AG08396 (cell line): ENCODE data around the gene KNDC1.

Experiments
- DNase-seq: peaks from one replicate; pipeline ENCODE4 v3.0.0; 2012; ENCODE audit warnings: low spot score, mixed read lengths

Gene KNDC1

DNA sequence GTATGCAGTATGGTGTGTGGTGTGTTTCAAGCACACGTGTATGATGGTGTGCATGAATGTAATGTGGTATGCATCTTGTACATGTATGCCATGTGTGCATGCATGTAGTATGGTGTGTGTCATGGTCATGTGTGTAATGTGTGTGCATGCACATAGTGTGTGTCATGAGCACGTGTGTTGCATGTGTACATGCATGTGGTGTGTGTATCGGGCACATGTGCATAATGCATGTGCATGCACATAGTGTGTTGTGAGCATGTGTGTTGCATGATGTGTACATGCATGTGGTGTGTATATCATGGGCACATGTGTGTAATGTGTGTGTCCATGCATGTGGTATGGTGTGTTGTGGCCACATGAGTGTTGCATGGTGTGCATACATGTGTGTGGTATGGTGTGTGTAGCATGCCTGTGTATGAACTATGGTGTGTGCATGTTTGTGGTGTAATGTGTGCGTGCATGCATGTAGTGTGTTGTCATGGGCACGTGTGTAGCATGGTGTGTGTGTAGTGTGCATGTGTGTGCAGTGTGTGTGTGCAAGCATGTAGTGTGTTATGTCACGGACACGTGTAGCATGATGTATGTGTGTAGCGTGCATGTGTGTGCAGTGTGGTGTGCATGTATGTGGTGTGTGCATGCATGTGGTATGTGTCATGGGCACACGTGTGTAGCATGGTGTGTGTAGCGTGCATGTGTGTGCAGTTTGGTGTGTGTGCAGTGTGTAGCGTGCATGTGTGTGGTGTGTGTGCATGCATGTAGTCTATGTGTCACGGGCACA is 17.6 kb downstream of the KNDC1 start:
- DNase-seq: no peak

DNA sequence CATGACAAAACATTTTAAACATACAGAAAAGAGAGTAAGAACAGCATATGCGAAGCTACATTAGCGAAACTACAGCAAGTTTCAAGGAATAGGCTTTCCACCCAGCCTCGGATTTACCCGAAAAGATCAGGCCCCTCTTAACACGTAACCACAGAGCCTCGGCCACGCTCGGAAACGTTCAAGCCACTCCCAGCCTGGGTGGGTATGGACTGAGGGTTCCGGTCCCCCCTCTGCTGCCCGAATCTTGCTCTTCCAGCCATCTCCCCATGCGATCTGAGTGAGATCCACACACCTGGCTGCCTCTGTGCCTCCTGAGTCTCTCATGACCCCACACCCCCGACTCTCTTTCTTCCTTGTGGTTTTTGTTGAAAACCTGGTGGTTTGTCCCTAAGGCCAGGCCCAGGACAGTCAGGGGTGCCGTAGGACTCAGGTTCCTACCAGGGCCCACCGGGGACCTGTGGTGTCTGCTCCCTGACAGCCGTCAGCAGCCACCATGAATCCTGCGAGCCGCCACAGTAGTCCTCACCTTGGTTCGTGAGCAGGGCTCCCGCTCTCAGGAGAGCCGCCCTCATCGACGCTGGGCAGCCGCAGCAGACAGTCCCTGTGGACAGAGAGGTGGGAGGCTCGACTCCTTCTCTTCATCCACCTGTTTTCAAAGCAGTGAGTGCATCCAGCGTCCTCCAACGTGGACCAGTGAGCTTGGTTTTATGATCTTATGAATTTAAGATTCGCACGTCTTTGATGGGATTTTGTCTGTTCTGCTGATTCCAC is 18.5 kb downstream of the KNDC1 start:
- no peak for DNase-seq

- no peak for DNase-seq
Observed at GRCh38 chr10:133179128-133179520, 19.1 kb downstream of the KNDC1 start.

DNA sequence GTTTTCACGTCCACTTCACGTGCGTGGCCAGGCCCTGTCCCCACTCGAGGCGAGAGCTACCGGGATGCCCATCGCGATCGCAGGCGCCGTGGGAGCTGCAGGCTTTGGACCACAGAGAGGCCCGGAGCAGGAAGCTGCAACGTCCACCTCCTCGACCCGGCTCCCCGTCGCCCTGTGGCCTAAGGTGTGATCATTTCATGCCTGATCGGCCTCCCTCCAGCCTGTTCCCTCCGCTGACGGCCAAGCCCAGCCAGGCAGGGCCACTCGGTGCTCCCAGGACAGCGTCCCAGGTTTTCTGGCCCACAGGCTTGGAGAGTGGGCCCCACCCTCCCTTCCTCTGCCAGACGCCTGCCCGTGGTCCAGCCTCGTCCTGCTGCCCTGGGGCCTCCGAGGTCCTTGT is 19.6 kb downstream of the KNDC1 start:
- no peak for DNase-seq

DNA sequence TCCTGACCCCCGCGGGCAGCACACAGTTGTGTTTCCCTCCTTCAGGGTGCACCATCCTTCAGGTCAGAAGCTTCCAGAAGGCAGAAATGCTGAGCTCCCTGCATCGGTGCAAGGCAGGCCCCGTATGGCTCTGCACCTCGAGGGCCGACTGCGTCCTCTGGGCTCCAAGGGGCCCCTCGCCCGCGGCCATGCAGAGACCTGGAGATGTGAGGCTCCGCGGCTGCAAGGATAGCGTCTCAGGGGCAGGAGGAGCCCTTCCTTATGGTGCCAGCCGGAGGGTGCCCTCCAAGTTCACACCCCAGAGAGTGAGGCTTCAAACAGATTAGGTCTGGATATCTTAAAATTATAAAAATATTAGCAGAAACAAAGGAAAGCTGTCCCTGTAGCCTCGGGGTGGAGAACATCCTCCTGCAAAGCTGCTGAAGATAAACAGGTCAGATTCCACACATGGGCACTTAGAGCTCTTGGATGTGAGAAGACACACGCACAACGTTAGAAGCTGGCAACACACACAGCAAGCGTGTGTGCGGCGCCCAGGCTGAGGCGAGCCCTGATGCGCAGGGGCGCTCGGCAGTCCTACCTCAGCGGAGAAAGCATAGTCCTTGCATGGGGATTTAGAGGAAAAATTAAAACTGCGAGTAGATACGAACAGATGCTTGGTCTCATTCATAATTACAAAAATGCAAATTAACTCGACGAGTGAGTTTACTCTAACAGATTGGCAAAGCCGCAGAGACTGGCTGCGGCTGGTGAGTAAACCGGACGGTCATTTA is 20.4 kb downstream of the KNDC1 start:
- no peak for DNase-seq

DNA sequence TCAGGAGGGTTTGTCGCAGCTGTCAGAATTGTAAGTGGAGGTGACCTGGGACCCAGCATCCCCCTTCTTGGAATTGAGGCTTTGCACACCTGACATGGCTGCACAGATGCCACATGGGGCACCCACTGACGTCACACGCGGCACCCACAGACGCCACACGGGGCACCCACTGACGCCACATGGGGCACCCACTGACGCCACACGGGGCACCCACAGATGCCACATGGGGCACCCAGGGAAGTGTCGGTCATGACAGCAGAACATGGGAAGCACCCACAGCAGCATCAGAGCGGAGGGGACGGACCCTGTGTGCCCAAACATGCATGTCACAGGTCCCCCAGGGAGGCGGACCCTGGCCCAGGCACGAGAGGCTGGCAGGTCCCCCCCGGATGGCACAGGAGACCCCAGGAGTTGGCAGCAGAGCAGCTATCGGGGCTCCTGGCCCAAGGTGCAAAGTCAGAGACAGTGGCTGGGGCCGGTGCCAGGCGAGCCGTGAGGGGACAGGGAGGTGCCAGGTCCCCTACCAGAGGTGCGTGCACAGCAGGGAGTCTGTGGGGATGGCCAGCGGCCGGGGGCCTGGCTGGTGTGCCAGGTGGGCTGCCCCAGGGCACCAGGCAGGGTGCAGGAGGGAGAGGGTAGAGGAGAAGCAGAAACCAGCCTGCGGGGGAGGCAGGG is 21.1 kb downstream of the KNDC1 start:
- no peak for DNase-seq

GRCh38 chr10:133182190-133182589 is 22.2 kb downstream of the KNDC1 start:
- no peak for DNase-seq

- no peak for DNase-seq
Observed at GRCh38 chr10:133182791-133183645, 23.0 kb downstream of the KNDC1 start.

- no peak for DNase-seq
Observed at GRCh38 chr10:133183646-133184378, 23.8 kb downstream of the KNDC1 start.

GRCh38 chr10:133184591-133185244 is 24.7 kb downstream of the KNDC1 start:
- no peak for DNase-seq

DNA sequence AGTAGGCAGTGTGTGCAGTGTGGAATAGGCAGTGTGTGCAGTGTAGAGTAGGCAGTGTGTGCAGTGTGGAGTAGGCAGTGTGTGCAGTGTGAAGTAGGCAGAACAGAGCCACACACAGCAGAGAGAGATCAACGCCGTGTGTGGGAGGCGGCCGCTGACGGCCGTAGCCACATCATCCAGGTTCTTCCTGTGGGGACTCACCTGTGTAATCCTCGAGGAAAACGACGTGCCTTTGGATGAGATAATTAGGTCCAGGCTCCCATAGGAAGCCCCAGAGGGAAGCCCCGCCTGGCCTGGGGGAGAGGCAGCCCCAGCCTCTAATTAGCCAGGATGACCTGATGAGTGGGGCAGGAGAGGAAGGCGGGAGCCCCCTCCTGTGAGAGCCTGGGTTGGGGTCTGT is 25.4 kb downstream of the KNDC1 start:
- DNase-seq: no peak

DNA sequence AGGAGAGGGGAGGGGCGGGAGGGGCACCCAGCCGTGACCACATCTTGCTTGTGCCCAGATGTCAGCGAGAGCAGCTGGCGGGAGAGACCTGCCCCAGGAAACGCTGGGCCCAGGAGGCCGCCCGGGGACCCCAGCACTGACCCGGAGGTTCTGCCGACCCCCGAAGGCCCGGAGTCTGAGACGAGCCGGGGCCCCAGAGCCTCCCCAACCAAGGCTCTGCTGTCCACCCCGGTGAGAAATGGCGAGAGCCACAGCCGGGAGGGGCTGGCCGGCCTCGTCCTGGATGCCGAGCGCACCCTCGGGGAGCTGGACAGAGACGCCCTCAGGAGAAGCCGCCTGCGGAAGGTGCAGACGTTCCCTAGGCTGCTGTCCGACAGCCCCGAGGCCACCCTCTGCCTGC is 25.9 kb downstream of the KNDC1 start:
- no peak for DNase-seq

DNA sequence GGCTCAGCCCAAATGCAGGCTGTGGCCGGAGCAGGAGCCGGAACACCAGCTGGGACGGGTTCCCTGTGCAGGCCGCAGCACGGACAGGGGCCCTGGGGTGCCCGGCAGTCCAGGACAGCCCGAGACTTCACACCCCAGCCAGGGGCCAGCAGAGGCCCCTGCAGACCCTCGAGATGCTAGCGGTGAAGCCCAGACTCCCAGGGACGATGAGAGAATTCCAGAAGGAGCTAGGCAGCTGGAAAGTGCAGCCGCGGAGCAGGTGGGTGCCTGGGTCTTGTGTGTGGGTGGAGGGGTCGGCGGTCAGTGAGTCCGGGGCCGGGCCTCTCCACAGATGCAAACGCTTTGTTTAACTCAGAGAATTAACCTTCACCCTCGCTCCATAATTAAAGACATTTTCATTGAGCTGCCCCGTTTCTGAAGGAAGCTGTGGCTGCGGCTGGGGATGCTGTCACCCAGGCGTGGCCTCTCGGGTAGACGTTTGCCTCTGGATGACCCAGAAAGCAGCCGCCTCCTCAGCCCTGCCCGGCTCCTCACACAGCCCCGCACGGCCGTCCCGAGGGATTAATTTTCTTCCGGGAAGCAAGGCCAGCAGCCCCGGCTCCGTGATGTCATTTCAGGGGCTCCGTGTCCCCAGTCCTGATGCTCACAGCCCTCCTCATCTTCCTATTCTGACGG is 26.5 kb downstream of the KNDC1 start:
- no peak for DNase-seq

DNA sequence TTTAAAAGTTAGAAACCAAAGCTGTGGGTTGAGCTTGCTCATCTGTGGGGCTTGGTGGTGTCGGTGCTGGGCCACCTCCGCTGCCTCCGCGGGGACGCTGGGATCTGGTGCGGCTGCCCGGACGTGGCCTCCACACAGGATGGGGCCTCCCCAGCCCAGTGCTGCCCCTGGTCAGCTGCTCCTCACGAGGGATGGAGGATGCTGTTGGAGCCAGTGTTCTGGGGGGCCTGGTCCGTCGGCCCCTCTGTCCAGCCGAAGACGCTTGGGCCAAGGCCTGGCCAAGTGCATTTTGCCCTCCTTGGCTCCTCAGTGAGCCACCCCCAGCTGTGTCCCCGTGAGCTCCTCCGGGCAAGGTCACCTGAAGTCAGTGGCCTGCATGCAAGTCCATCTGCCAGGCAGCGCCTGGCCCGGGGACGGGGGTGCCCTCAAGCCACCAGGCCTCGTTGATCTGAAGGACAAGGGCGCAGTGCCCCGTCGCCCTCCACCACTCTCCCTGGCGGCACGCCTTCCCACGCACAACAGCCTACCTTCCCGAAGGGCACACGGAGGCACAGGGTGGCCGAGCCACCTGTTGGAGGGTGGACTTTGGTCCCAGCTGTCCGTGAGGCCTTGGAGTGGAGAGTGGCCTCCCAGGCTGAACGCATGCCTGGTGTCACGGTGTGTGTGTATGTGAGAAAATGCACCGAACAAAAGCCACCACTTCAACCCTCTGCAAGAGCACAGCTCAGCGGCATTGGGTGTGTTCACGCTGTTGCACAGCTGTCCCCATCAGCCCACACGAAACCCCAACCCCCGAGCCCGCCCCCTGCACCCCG is 27.3 kb downstream of the KNDC1 start:
- DNase-seq: no peak

GRCh38 chr10:133187906-133188681 is 28.1 kb downstream of the KNDC1 start:
- DNase-seq: no peak

DNA sequence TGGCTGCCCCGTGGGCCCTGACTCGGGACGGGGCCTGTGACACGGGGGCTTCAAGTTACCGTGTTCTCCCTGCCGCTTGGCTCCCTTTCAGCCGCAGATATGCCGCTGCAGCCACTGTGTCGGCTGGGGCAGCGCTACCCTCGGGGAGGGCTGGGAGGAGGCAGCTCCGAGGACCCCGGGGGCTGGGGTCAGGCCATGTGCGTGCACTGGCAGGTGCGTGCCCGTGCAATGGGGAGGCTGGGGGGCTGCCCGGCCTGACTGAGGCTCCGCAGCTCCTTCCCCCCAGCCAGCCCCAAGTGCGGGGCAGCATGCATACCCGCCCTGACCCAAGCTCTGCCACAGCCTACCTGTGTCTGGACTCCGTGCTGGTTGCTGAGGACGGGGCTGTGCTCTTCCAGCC is 29.2 kb downstream of the KNDC1 start:
- DNase-seq: no peak

DNA sequence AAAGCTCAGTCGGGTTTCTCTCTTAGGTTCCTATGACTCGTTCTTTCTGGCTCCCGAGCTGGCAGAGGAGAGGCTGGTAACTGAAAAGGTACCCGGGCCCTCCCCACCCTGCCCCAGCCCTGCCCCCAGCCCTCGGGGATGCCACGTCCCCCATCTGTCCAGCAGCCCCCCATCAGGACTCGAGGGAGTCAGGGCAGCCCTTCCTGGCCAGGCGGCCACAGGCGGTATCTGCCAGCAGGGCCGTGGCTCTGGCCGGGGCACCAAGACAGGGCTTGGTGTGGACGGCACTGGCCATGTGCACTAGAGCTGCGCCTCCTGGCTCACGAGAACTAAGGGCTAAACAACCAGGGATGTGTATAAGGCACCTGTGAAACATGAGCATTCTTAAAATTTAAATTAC is 29.7 kb downstream of the KNDC1 start:
- no peak for DNase-seq

DNA sequence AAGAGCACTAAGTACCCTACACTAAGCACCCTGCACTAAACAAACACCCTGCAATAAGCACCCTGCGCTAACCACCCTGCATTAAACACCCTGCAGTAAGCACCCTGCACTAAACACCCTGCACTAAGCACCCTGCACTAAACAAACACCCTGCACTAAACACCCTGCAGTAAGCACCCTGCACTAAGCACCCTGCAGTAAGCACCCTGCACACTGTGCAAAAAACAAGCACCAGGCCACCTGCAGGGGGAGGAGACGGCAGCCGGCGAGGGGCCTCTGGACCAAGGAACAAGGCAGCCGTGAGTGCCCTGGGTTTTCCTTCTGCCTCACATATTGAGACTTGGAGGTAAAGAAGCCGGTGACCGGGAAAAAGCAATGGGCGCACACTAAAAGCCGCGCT is 30.2 kb downstream of the KNDC1 start:
- DNase-seq: no peak
